DND-41 (cell line): ENCODE results near the gene CMSS1.

Source experiments
- ATAC-seq: fragments of 200-7000 bp; cut with Tn5 transposase; 3 replicates; pipeline ENCODE4 v1.9.1; 2021; ENCODE audit warnings: low read depth; ENCODE audit not compliant: insufficient read depth
- DNase-seq: peaks from one replicate; pipeline ENCODE4 v3.0.0-alpha.2; 2020
- H2AFZ ChIP-seq: 2 replicates; pipeline ENCODE4 v1.6.0; 2012; ENCODE audit warnings: low read depth, low read length
- H3K27ac ChIP-seq: 2 replicates; pipeline ENCODE4 v1.5.1; 2012; ENCODE audit warnings: low read length, inconsistent platforms
- H3K27me3 ChIP-seq: fragments of 200-600 bp; sonication (generic); 2 replicates; pipeline ENCODE4 v1.6.0; 2012; ENCODE audit warnings: low read length, mild to moderate bottlenecking, inconsistent platforms; ENCODE audit not compliant: insufficient read depth, poor library complexity
- H3K36me3 ChIP-seq: 2 replicates; pipeline ENCODE4 v1.5.1; 2012; ENCODE audit warnings: low read length, inconsistent platforms; ENCODE audit not compliant: insufficient read depth
- H3K4me1 ChIP-seq: 2 replicates; pipeline ENCODE4 v1.5.1; 2012; ENCODE audit warnings: mild to moderate bottlenecking, low read length; ENCODE audit not compliant: insufficient read depth
- H3K4me2 ChIP-seq: 2 replicates; pipeline ENCODE4 v1.6.0; 2012; ENCODE audit warnings: mild to moderate bottlenecking, moderate library complexity, low read length, inconsistent platforms; ENCODE audit not compliant: insufficient read depth
- H3K4me3 ChIP-seq, 2 experiments: fragments of 200-600 bp in 1 of 2; shearing (Covaris generic) in 1 of 2; 2 replicates each; pipeline ENCODE4 v1.5.1; 2012 to 2016; ENCODE audit warnings: inconsistent platforms in 2 of 2, low read length in 2 of 2, mild to moderate bottlenecking in 2 of 2, low read depth in 1 of 2, moderate library complexity in 1 of 2
- H3K79me2 ChIP-seq: 2 replicates; pipeline ENCODE4 v1.6.0; 2012; ENCODE audit warnings: low read length, inconsistent platforms; ENCODE audit not compliant: insufficient read depth
- H3K9ac ChIP-seq: 2 replicates; pipeline ENCODE4 v1.6.0; 2012; ENCODE audit warnings: low read depth, mild to moderate bottlenecking, inconsistent platforms, low read length, moderate library complexity
- H3K9me3 ChIP-seq: 2 replicates; pipeline ENCODE4 v1.5.1; 2012; ENCODE audit warnings: low read length, moderate library complexity, mild to moderate bottlenecking, inconsistent platforms; ENCODE audit not compliant: insufficient read depth, severe bottlenecking
- H4K20me1 ChIP-seq: 2 replicates; pipeline ENCODE4 v1.6.0; 2012; ENCODE audit warnings: low read length; ENCODE audit not compliant: insufficient read depth
- EZH2 ChIP-seq: IDR thresholded peaks from 3 replicates; pipeline ENCODE4 v1.6.1; 2012; ENCODE audit warnings: borderline replicate concordance, low read depth, mild to moderate bottlenecking, moderate library complexity, low read length, inconsistent platforms; ENCODE audit not compliant: severe bottlenecking
- TF ChIP-seq, protein P1 (sequence below): IDR thresholded peaks from 2 replicates; pipeline ENCODE4 v1.5.1; 2012; ENCODE audit warnings: borderline replicate concordance, low read length, moderate library complexity, mild to moderate bottlenecking; ENCODE audit not compliant: poor library complexity, severe bottlenecking; ENCODE audit errors: extremely low read depth

CMSS1 gene

DNA sequence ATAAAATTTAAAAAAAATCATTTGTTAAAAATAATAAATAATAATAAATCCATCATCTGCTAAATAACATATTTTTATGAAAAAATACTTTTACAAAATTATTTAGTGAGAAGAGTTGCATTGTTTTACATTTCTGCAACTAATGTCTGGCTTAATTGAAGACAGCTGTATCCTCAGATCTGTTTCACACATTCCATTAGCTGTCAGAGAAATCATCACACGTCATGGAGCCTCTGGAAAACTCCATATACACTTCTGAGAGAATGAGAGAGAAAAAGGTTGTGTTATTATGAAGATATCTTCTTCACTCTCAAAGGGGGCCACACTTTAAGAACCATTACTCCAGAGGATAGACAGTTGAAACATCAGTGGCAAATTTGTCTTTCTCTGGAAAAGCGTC, 40.8 kb downstream of the CMSS1 start:
- Histone ChIP-seq H3K79me2 (no peaks in the 10 kb centered on the region), H3K27me3 (peaks cover 2% of the 10 kb centered on the region), H3K9ac (no peak overlapping the region), H3K4me2 (no peak overlapping the region), H2AFZ (no peak overlapping the region), H3K9me3 (no peaks in the 10 kb centered on the region), H3K27ac (no peak overlapping the region), H3K36me3 (no peaks in the 10 kb centered on the region), H3K4me3 (no peak overlapping the region), H3K4me1 (no peaks in the 10 kb centered on the region), H4K20me1 (peaks cover 26% of the 10 kb centered on the region)
- ATAC-seq (no peak), DNase-seq (no peak)
- TF ChIP-seq, protein P1, sequence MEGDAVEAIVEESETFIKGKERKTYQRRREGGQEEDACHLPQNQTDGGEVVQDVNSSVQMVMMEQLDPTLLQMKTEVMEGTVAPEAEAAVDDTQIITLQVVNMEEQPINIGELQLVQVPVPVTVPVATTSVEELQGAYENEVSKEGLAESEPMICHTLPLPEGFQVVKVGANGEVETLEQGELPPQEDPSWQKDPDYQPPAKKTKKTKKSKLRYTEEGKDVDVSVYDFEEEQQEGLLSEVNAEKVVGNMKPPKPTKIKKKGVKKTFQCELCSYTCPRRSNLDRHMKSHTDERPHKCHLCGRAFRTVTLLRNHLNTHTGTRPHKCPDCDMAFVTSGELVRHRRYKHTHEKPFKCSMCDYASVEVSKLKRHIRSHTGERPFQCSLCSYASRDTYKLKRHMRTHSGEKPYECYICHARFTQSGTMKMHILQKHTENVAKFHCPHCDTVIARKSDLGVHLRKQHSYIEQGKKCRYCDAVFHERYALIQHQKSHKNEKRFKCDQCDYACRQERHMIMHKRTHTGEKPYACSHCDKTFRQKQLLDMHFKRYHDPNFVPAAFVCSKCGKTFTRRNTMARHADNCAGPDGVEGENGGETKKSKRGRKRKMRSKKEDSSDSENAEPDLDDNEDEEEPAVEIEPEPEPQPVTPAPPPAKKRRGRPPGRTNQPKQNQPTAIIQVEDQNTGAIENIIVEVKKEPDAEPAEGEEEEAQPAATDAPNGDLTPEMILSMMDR, result no peak
- no peak for TF ChIP-seq EZH2

DNA sequence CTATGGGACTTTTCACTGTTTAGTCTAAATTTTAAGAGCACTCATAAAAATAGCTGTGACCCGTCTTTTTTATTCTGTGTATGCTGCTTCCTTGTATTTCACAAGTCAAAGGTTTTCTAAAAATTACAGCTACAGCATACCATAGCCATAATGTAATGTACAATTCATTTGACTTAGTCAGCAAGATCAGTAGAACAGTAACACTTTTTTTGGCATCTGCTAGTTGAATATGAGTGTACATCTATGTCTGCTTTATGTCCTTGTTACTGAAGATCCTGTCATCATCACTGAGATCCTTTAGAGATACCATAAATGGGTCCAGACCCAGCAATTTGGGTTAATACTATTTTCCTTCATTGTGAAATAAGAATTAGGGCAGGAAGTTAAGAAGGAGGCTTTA, 42.2 kb downstream of the CMSS1 start:
- peaks cover 14% of the 10 kb centered on the region for H4K20me1 ChIP-seq
- H3K79me2 ChIP-seq, result no peaks in the 10 kb centered on the region

DNA sequence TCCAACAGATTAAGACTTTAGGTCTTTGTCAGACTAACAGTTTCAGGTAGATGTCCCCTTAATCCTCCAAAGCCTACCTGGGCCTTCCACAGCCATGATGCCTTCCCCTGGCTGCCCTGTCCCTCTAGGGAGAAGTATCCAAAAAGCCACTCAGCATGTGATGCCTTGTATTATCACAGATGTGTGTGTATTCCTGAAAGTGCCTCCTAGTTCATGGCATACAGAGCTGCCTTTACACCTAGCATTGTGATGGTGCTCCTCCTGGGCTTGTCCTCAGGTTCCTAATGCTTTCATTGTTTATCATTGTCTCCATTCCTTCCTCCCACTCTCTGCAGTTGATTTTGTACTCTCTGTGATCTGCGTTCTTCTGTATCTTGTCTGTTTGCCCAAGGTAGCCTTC, 43.6 kb downstream of the CMSS1 start:
- ATAC-seq (no peak), DNase-seq (no peak)
- Histone ChIP-seq H3K4me1 (peaks cover 10% of the 10 kb centered on the region), H3K79me2 (no peaks in the 10 kb centered on the region), H2AFZ (no peak overlapping the region), H3K4me3 (no peak overlapping the region), H4K20me1 (peaks cover 17% of the 10 kb centered on the region), H3K9me3 (no peaks in the 10 kb centered on the region), H3K27me3 (peaks cover 2% of the 10 kb centered on the region), H3K27ac (no peak overlapping the region), H3K36me3 (no peaks in the 10 kb centered on the region), H3K9ac (no peak overlapping the region), H3K4me2 (no peak overlapping the region)
- TF ChIP-seq, protein P1, result no peak
- no peak for TF ChIP-seq EZH2

More for the DNA sequence above, 42.2 kb downstream of the CMSS1 start:
- H3K27me3 ChIP-seq, result peaks cover 2% of the 10 kb centered on the region
- ATAC-seq (no peak), DNase-seq (no peak)
- no peaks in the 10 kb centered on the region for H3K36me3 ChIP-seq
- no peaks in the 10 kb centered on the region for H3K9me3 ChIP-seq
- no peak overlapping the region for H3K9ac ChIP-seq
- no peak overlapping the region for H3K4me3 ChIP-seq
- TF ChIP-seq EZH2, result no peak
- TF ChIP-seq, protein P1, result no peak
- no peaks in the 10 kb centered on the region for H3K4me1 ChIP-seq
- H2AFZ ChIP-seq, result no peak overlapping the region
- no peak overlapping the region for H3K27ac ChIP-seq
- no peak overlapping the region for H3K4me2 ChIP-seq

DNA sequence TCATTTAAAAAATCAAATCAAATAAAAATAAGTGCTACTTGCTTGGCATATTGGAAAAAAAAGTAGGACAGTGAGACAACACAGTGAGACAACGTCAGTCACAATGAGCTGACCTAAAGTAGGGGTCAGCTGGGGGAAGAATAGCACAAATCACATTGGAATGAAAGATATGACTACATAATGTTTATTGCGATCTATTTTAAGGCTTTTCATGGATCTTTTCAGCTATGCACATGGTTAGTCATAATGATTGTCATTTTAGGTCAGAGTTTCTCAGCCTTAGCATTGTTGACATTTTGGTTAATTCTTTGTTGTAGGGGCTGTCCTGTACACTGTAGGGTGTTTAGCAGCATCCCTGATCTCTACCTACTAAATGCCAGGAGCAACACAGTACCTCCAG, 44.5 kb downstream of the CMSS1 start:
- no peaks in the 10 kb centered on the region for H3K79me2 ChIP-seq
- no peak overlapping the region for H3K4me2 ChIP-seq
- peaks cover 19% of the 10 kb centered on the region for H3K4me1 ChIP-seq
- ATAC-seq, result no peak
- H2AFZ ChIP-seq, result no peak overlapping the region
- H3K36me3 ChIP-seq, result no peaks in the 10 kb centered on the region
- H3K9me3 ChIP-seq, result no peaks in the 10 kb centered on the region
- H3K4me3 ChIP-seq, result no peak overlapping the region
- H4K20me1 ChIP-seq, result peaks cover 23% of the 10 kb centered on the region
- no peak overlapping the region for H3K27ac ChIP-seq
- H3K9ac ChIP-seq, result no peak overlapping the region
- peaks cover 2% of the 10 kb centered on the region for H3K27me3 ChIP-seq
- no peak for DNase-seq
- no peak for TF ChIP-seq EZH2
- TF ChIP-seq, protein P1, result no peak
